MM.1S (cell line): ENCODE results near the gene DENND5B.

Experiments
- DNase-seq: peaks from one replicate; pipeline ENCODE4 v3.0.0-alpha.2; 2015
- H2AFZ ChIP-seq: fragments of 300-600 bp; sonication (generic); 2 replicates; pipeline ENCODE4 v1.6.0; 2016; ENCODE audit warnings: antibody characterized with exemption, low read length
- H3F3A ChIP-seq: fragments of 300-600 bp; sonication (generic); 2 replicates; pipeline ENCODE4 v1.6.1; 2016; ENCODE audit warnings: mild to moderate bottlenecking, antibody characterized with exemption, low read length, moderate library complexity, mixed read lengths; ENCODE audit not compliant: insufficient read depth
- H3K27ac ChIP-seq: fragments of 300-600 bp; sonication (generic); 2 replicates; pipeline ENCODE4 v1.5.1; 2016; ENCODE audit warnings: mild to moderate bottlenecking, low read length
- H3K27me3 ChIP-seq: fragments of 300-600 bp; sonication (generic); replicated peaks from 2 replicates; pipeline ENCODE4 v1.6.0; 2016; ENCODE audit warnings: low read length; ENCODE audit not compliant: insufficient read depth
- H3K36me3 ChIP-seq: fragments of 300-600 bp; sonication (generic); replicated peaks from 2 replicates; pipeline ENCODE4 v1.6.1; 2016; ENCODE audit warnings: mild to moderate bottlenecking, low read length, mixed read lengths; ENCODE audit not compliant: insufficient read depth
- H3K4me1 ChIP-seq: fragments of 300-600 bp; sonication (generic); 2 replicates; pipeline ENCODE4 v1.6.1; 2016; ENCODE audit warnings: low read length, mixed read lengths
- H3K4me2 ChIP-seq: fragments of 300-600 bp; sonication (generic); 2 replicates; pipeline ENCODE4 v1.6.0; 2016; ENCODE audit warnings: low read depth, low read length
- H3K4me3 ChIP-seq: fragments of 300-600 bp; sonication (generic); 2 replicates; pipeline ENCODE4 v1.5.1; 2016; ENCODE audit warnings: low read length, mixed read lengths
- H3K79me2 ChIP-seq: fragments of 300-600 bp; sonication (generic); 2 replicates; pipeline ENCODE4 v1.6.1; 2016; ENCODE audit warnings: mixed run types, low read length, mixed read lengths
- H3K9ac ChIP-seq: fragments of 300-600 bp; sonication (generic); 2 replicates; pipeline ENCODE4 v1.6.1; 2016; ENCODE audit warnings: low read length, mixed read lengths
- H3K9me2 ChIP-seq: fragments of 300-600 bp; sonication (generic); replicated peaks from 2 replicates; pipeline ENCODE4 v1.6.1; 2016; ENCODE audit warnings: mild to moderate bottlenecking, low read length, mixed read lengths; ENCODE audit not compliant: insufficient read depth
- H3K9me3 ChIP-seq: fragments of 300-600 bp; sonication (generic); replicated peaks from 2 replicates; pipeline ENCODE4 v1.6.1; 2016; ENCODE audit warnings: mild to moderate bottlenecking, low read length, mixed read lengths; ENCODE audit not compliant: insufficient read depth
- H4K20me1 ChIP-seq: fragments of 300-600 bp; sonication (generic); 2 replicates; pipeline ENCODE4 v1.6.1; 2016; ENCODE audit warnings: mild to moderate bottlenecking, low read length, moderate library complexity, mixed read lengths; ENCODE audit not compliant: insufficient read depth
- EZH2 ChIP-seq: fragments of 300-600 bp; sonication (generic); optimal IDR thresholded peaks from 2 replicates; pipeline ENCODE3; 2017; ENCODE audit warnings: low read depth, mild to moderate bottlenecking, antibody characterized with exemption, low read length, mixed read lengths
- EZH2phosphoT487 ChIP-seq: fragments of 300-600 bp; sonication (generic); IDR thresholded peaks from 2 replicates; pipeline ENCODE4 v1.6.1; 2018; ENCODE audit warnings: antibody characterized with exemption, low read length
- TF ChIP-seq, protein P1 (sequence below): fragments of 300-600 bp; sonication (generic); IDR thresholded peaks from 2 replicates; pipeline ENCODE4 v1.5.1; 2016; ENCODE audit warnings: antibody characterized with exemption, low read length, mixed read lengths

Gene DENND5B

DNA sequence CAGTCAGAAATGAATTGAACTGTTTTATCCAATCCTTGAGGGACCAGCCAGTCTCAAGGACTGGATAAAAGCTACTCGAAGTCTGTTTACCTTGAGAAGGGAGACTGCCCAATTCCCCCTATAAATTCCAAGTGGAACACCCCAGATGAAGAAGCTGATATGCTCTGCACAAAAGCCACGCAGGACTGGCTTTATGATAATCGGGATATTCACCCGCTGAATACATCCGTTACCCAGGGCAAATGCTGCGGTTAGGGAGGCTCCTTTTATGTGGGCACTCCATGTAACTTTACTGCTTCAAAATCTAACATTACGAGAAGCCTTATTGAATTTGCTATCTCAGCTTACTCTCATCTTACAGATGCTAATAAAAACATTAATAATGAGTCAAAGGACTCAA lies 119.1 kb downstream of the DENND5B start:
- Histone ChIP-seq H4K20me1 (no peaks in the 10 kb centered on the region), H2AFZ (no peak overlapping the region), H3K79me2 (no peaks in the 10 kb centered on the region), H3K4me2 (no peak overlapping the region), H3K9me3 (no peaks in the 10 kb centered on the region), H3K9ac (no peak overlapping the region), H3K36me3 (no peaks in the 10 kb centered on the region), H3K27me3 (no peaks in the 10 kb centered on the region), H3K4me1 (no peaks in the 10 kb centered on the region), H3K9me2 (no peaks in the 10 kb centered on the region), H3K27ac (no peak overlapping the region), H3F3A (no peaks in the 10 kb centered on the region), H3K4me3 (no peak overlapping the region)
- TF ChIP-seq EZH2 (no peak), EZH2phosphoT487 (no peak)
- TF ChIP-seq, protein P1, sequence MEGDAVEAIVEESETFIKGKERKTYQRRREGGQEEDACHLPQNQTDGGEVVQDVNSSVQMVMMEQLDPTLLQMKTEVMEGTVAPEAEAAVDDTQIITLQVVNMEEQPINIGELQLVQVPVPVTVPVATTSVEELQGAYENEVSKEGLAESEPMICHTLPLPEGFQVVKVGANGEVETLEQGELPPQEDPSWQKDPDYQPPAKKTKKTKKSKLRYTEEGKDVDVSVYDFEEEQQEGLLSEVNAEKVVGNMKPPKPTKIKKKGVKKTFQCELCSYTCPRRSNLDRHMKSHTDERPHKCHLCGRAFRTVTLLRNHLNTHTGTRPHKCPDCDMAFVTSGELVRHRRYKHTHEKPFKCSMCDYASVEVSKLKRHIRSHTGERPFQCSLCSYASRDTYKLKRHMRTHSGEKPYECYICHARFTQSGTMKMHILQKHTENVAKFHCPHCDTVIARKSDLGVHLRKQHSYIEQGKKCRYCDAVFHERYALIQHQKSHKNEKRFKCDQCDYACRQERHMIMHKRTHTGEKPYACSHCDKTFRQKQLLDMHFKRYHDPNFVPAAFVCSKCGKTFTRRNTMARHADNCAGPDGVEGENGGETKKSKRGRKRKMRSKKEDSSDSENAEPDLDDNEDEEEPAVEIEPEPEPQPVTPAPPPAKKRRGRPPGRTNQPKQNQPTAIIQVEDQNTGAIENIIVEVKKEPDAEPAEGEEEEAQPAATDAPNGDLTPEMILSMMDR, result no peak
- DNase-seq, result no peak

DNA sequence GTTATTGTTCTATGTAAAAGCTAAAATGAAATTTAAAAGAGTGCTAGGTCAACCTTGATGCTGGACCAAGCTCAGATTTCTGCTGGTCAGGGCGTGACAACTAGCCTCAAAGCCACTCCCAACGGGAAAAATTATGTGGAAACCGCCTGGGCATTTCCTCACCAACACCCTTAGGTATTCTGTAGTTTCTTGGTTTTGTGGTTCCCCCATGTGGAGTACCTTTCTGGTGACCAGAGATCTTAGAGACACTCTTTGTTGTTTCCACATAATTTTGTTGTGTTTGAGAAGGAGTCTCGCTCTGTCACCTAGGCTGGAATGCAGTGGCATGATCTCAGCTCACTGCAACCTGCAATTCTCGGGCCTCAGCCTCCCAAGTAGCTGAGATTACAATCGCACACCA lies 119.9 kb downstream of the DENND5B start:
- Histone ChIP-seq H3K27me3 (no peaks in the 10 kb centered on the region), H3K9ac (no peak overlapping the region), H3K27ac (no peak overlapping the region), H3F3A (no peaks in the 10 kb centered on the region), H3K4me3 (no peak overlapping the region), H3K36me3 (no peaks in the 10 kb centered on the region), H3K79me2 (no peaks in the 10 kb centered on the region), H4K20me1 (no peaks in the 10 kb centered on the region), H3K4me1 (no peaks in the 10 kb centered on the region), H2AFZ (no peak overlapping the region), H3K9me3 (no peaks in the 10 kb centered on the region), H3K4me2 (no peak overlapping the region), H3K9me2 (no peaks in the 10 kb centered on the region)
- no peak for TF ChIP-seq EZH2
- TF ChIP-seq, protein P1, result no peak
- TF ChIP-seq EZH2phosphoT487, result no peak
- no peak for DNase-seq

DNA sequence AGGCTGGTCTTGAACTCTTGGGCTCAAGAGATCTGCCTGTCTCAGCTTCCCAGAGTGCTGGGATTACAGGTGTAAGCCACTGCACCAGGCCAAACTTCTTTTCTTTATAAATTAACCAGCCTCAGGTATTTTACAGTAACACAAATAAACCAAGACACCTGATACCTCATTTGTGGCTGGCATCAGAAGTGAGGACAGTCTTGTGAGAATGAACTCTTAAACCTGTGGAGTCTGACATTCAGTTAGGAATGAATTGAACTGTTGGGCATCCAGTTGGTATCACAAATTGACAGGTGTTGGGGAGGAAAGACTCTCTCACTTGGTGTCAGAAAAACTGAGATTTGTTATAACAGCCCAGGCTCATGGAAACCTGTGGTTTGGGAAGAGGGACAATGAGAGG lies 120.5 kb downstream of the DENND5B start:
- Histone ChIP-seq H3F3A (no peaks in the 10 kb centered on the region), H3K36me3 (no peaks in the 10 kb centered on the region), H3K4me3 (no peak overlapping the region), H4K20me1 (no peaks in the 10 kb centered on the region), H3K27me3 (no peaks in the 10 kb centered on the region), H3K79me2 (no peaks in the 10 kb centered on the region), H3K4me2 (no peak overlapping the region), H3K4me1 (no peaks in the 10 kb centered on the region), H3K9me2 (no peaks in the 10 kb centered on the region), H3K27ac (no peak overlapping the region), H3K9ac (no peak overlapping the region), H2AFZ (no peak overlapping the region), H3K9me3 (no peaks in the 10 kb centered on the region)
- TF ChIP-seq EZH2phosphoT487, result no peak
- TF ChIP-seq, protein P1, result no peak
- no peak for TF ChIP-seq EZH2
- no peak for DNase-seq
